Stimulated activated CD4-positive, alpha-beta T cell treated with anti-CD3 and anti-CD28 coated beads, Interleukin-1b, Interleukin-23, amount 100 ng/mL, for 4 hours (primary cell): Measurements from ENCODE around the gene PDCD7.
A peak's percentile ranks its signal among the peaks of the same experiment; 100 is the strongest.
"Not testable (repeated sequence)": the region's sequence is repeated elsewhere in the genome, so short reads cannot be mapped to it uniquely, and the experiment has no call there.

Source experiments
- DNase-seq, 2 donors: peaks; one replicate each; pipeline ENCODE4 v3.0.0-alpha.2; 2020; ENCODE audit warnings: low read depth in 2 of 2

PDCD7 gene, protein sequence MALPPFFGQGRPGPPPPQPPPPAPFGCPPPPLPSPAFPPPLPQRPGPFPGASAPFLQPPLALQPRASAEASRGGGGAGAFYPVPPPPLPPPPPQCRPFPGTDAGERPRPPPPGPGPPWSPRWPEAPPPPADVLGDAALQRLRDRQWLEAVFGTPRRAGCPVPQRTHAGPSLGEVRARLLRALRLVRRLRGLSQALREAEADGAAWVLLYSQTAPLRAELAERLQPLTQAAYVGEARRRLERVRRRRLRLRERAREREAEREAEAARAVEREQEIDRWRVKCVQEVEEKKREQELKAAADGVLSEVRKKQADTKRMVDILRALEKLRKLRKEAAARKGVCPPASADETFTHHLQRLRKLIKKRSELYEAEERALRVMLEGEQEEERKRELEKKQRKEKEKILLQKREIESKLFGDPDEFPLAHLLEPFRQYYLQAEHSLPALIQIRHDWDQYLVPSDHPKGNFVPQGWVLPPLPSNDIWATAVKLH

DNA sequence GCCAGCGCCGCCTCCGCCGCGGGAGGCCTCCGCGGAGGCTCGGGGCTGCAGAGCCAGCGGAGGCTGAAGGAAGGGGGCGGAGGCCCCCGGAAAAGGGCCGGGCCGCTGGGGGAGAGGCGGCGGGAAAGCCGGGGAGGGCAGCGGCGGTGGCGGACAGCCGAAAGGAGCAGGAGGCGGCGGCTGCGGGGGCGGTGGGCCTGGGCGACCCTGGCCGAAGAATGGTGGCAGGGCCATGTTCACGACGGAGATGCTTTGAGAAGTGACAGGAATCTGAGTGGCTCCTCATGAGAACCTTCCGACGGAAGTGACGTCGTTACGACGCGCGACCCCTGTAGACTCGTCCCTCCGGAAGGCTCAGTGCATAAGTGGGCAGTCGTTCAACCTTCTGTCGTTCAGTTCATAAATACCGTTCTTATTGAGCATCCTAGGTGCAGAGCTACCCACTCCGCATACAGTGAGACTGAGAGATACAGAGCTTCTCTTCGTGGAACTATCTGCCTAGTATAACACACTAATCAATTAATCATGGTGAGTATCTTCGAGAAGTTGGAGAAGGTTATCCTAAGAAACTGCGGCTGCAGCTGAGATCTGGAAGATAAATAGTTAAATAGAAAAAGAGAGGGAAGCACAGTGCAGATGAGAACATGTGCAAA lies at the start of gene PDCD7:
Gene PDCD7 (minus strand): TSS at position 261 of the 653 bp plus-strand sequence. CDS start 27 bp downstream, at position 234.
- DNase-seq, result peak; percentile 61 to 63

DNA sequence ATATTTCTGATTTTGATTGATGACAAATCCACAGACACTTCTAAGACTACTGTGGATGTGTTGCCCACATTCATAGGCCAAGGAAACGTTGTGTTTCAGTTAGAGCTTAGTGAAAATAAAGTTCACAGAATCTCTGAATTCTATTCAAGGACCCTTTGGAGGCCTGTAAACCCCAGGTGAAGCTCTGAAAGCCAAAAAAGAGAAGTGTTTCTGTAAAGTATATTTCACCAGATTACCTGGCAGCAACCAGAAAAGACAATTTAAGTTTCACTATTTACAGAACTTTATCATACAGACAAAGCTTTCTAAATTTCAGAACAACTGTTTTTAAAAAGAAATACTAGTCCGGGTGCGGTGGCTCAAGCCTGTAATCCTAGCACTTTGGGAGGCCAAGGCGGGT lies 48.9 kb upstream of the PDCD7 start:
- no peak for DNase-seq

DNA sequence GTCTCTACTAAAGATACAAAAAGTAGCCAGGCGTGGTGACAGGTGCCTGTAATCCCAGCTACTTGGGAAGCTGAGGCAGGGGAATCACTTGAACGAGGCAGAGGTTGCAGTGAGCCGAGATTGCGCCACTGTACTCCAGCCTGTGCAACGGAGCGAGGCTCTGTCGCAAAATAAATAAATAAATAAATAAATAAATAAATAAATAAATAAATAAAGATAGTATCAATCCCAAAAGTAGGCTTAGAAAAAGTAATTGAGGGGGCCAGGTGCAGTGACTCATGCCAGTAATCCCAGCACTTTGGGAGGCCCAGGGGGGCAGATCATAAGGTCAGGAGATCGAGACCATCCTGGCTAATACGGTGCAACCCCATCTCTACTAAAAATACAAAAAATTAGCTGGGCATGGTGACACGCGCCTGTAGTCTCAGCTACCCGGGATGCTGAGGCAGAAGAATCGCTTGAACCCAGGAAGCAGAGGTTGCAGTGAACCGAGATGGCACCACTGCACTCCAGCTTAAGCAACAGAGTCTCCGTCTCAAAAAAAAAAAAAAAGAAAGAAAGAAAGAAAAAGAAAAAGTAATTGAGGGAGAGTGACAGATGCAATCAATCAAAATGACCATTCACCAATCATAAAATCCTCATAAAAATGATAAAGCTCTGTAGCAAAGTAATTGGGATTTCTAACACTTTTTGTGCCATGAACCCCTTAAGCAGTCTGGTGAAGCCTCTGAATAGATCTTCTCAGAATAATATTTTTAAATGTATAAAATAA lies 48.2 kb upstream of the PDCD7 start:
- not testable (repeated sequence) for DNase-seq

DNA sequence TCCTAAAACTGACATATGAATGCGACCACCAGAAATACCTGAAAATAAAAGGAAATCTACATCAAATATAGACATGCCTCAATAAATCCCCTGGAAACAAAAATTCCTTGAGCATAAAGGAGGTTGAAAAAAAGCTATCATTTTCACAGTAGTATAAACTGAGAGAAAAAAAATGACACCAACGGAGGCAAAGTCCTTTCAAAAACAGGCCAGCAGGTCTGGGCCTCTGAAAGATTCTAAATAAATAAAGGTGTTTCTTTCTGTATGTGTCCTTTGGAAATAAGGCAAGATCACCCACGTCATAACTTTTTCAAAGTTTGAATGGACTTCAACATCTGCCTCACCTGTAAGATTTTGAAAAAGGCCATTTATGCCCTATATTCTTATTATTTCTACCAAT lies 46.6 kb upstream of the PDCD7 start:
- DNase-seq, result no peak

DNA sequence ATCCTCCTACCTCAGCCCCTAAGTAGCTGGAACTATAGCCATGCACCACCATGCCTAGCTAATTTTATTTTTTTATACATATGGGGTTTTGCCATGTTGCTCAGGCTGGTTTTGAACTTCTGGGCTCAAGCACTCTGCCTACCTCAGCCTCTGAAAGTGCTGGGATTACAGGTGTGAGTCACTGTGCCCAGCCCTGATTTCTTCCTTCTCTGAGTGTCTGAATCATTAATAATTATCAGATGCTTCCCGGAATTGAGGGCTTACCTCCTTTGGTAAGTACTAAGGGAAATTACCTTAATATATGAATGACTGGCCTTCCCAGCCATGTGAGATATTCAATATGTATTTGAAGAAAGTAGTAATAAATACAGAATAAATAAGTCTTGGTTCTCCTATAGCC lies 44.3 kb upstream of the PDCD7 start:
- no peak for DNase-seq

DNA sequence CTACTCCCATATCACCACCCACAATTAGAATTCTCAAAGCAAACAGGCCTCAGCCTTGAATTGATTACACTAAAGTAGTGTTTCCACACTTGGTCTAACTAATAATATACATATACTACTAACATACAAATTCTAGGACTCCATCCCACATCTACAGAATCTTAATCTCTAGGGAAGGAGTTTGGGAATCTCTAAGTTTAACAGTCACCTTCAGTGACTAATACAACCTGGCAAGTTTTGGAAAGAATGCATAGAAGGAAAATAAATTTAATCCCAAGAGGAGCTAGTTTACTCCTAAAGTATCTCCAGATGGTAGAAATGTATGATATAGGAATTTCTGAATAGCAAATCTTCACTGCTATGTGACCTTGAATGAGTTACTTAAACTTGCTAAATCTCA lies 42.4 kb upstream of the PDCD7 start:
- no peak for DNase-seq

DNA sequence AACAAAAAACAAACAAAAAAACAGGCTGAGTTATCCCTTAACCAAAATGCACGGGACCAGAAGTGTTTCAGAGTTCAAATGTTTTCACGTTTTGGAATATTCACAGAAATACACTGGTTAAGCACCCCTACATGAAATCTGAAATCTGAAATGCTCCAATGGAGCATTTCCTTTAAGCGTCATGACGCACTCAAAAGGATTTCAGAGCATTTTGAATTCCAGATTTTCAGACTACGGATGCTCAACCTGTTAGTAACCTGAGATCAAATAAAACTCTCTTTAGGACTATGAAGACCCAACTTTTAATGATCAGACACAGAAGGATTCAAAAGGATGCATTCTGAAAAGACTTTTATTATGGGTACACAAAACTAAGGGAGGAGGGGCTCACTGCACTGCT lies 41.9 kb upstream of the PDCD7 start:
- no peak for DNase-seq

DNA sequence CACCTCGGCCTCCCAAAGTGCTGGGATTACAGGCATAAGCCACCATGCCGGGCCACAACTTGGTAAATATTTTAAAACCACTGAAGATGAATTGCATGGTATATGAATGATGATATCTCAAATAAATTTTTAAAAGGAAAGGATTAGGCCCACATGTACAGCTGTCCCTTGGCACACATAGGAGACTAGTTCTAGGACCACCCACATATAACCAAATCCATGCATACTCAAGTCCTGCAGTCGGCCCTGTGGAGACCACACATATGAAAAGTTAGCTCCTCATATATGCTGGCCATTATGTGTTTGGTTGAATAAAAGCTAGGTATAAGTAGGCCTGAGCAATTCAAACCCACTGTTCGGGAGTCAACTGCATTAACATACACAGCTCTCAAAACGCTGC lies 40.9 kb upstream of the PDCD7 start:
- DNase-seq, result no peak

DNA sequence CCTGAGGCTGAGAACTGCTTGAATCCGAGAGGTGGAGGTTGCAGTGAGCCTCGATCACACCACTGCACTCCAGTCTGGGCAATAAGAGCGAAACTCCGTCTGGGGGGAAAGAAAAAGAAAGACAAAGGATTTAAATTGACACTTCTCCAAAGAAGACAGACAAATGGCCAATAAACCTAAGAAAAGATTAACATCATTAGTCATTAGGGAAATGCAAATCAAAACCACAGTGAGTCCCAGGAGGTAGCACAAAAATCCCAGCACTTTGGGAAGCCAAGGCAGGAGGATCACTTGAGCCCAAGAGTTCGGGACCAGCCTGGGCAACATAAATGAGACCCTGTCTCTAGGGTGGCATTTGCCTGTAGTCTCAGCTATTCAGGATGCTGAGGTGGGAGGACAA lies 38.9 kb upstream of the PDCD7 start:
- no peak for DNase-seq

DNA sequence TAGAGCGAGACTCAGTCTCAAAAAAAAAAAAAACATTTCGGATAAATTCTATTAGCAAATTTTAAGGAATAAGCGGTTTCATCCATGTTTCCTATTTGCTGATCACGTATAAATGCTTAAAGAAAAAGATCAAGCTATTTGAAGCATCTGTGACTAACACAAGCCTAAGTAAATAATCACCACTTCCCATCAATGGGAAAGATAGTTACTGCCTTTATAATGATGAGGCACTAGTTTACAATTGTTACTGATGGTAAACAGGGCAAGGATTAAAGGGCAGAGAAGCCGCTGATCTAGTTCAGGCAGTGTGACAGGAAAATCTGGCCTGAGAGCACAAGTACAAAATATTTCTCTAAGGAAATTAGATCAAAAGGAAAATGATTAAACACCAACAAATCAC lies 37.8 kb upstream of the PDCD7 start:
- DNase-seq, result no peak

DNA sequence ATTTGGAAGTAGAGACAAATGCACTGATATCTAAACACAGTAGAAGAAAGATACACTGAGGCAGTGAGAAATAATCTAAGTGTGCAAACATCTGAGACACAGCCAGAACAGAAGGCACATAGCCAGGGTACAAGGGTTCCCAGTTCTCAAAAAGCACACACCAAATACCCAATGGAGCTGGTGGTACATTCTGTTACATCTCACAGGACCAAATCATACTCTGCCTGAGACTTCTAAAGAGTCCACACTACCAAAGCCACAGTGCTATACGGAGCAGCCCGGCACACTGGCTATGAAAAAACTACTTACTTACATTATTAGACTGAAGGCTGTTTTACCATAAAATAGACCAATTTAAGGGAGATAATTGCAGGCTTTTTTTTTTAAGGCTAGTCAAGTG lies 32.3 kb upstream of the PDCD7 start:
- DNase-seq, result no peak

DNA sequence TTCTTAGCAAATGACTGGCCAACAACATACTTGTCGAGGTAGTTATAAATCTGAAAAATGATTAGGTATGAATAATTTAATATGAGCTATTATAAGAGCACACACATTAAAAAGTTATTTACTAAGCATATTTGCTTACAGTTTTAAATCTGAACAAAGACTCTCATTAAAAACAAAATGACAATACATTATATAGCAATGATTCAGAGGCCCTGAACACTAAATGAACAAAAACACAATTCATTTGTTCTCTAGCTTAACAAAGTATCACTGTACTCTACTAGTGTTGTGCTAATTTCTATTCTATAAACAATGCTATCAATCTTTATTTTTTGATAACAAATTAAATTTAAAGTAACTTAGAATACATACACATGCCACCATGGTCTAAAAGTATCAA lies 30.5 kb upstream of the PDCD7 start:
- no peak for DNase-seq

DNA sequence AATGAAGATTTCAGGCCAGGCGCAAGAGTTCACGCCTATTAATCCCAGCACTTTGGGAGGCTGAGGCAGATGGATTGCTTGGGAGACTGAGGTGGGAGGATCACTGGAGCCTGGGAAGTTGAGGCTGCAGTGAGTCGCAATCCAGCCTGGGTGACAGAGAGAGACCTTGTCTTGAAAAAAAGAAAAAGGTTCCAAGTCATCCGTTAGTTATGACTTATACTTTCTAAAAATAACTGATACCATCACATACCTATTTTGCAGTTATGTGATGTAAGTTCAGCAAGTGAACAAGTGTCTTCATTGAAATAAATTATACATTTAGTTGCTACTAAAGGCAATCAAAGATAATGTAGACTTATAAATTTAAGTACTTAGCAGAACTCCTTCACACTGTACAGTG lies 29.4 kb upstream of the PDCD7 start:
- no peak for DNase-seq

DNA sequence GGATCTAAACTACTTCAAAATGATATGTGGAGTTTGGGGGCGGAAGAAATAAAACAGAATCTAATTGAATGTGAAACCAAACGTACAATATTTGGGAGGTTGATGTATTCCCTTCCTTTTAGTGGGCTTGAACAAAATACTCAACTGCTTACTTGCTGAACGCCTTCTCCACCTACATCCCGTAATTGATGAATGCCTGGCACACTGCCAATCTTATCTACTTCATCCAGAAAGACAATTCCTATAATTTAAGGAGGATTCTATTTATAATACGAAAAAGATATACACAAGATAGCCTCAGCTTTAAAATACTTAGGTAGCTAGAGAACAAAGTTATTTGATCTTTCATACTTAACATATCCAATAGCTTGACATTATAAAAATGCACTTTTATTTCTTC lies 23.1 kb upstream of the PDCD7 start:
- no peak for DNase-seq

DNA sequence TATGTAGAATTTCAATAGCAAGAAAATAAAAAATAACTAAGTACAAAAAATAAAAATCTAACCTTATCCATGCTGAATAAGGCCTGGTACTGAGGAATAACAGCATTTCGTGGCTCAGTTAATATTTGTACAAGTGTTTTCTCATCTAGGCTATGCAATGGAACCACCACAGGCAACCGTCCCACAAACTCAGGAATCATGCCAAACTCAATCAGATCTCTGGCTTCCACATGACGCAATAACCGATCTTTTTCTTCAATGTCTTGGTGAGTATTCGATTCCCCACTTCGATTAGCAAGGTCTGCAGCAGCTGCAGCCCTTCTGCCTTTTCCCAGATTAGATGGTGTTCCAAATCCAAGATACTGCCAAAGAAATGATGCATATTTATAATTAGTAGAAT lies 21.1 kb upstream of the PDCD7 start:
- DNase-seq, result no peak

DNA sequence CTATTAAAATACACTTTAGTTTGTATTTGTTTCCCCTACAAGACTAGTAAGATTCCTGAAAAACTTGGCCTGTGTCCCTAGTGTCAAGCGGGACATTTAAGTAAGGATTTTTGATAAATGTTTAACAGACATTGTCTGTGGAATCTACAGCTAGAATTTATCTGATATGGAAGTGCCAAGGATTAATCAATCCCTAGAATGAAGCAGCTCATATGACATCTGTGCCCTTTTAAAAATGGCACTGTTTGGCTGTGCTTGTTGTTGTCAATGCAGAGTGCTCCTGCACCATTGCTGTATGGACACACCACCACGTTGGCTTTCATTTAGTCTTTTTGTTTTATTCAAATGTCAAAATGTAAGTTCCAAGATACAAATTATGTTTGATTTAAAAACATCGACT lies 14.3 kb upstream of the PDCD7 start:
- no peak for DNase-seq

DNA sequence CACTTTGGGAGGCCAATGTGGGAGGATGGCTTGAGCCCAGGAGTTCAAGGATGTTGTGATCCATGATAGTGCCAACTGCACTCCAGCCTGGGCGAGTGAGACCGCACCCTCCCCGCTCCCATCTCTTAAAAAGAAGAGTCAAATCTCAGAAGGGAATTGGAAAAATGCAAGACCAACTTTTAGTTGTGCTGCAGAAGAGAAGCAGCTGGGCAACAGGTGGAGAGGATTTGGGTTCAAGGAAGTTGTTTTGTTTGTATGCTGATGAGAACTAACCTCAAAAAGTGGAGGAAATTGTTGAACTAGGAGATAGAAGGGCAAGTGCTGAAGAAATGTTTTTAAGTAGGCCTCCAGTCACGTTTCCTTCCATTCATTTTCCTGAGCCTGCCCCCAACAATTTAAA lies 12.8 kb upstream of the PDCD7 start:
- no peak for DNase-seq

DNA sequence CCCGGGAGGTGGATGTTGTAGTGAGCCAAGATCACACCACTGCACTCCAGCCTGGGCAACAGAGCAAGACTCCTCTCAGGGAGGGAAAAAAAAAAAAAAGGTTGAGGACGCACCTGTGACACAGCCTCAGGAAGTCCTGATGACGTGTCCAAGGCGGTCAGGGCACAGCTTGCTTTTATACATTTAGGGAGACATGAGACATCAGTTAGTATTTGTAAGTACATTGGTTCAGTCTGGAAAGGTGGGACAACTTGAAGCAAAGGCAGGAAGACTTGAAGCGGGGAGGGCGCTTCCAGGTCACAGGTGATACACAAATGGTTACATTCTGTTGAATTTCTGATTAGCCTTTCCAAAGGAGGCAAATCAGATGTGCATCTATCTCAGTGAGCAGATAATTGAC lies 5.0 kb upstream of the PDCD7 start:
- not testable (repeated sequence) for DNase-seq

DNA sequence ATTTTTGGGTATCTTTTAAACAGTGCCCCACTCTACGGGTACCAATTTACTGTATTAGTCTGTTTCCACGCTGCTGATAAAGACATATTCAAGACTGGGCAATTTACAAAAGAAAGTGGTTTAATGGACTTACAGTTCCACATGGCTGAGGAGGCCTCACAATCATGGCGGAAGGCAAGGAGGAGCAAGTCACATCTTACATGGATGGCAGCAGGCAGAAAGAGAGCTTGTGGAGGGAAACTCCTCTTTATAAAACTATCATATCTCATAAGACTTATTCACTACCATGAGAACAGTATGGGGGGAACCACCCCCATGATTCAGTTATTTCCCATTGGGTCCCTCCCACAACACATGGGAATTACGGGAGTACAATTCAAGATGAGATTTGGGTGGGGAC lies 4.3 kb upstream of the PDCD7 start:
- DNase-seq, result not testable (repeated sequence)

DNA sequence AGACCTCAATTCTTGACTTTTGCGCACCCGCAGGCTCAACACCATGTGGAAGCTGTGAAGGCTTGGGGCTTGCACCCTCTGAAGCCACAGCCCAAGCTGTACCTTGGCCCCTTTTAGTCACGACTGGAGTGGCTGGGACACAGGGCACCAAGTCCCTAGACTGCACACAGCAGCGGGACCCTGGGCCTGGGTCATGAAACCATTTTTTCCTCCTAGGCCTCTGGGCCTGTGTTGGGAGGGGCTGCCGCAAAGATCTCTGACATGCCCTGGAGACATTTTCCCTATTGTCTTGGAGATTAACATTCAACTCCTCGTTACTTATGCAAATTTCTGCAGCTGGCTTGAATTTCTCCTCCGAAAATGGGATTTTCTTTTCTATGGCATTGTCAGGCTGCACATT lies 3.5 kb upstream of the PDCD7 start:
- DNase-seq, result not testable (repeated sequence)

DNA sequence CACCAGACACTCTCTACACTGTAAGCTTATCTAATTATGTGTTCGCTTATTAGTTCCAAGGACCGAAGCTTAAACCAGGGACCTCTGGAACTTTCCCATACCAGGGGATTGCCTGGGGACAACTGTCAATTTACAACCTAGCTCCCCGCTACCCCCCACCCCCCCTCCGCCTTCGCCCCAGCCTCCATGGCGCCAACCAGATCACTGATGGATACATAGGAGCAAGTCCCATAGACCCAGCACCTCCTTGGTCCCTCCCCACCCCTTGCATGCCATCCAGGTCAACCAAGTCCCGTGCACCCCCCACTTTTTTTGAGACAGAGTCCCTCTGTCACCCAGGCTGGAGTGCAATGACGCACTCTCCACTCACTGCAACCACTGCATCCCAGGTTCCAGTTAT lies 930 bp upstream of the PDCD7 start:
- DNase-seq, result no peak

DNA sequence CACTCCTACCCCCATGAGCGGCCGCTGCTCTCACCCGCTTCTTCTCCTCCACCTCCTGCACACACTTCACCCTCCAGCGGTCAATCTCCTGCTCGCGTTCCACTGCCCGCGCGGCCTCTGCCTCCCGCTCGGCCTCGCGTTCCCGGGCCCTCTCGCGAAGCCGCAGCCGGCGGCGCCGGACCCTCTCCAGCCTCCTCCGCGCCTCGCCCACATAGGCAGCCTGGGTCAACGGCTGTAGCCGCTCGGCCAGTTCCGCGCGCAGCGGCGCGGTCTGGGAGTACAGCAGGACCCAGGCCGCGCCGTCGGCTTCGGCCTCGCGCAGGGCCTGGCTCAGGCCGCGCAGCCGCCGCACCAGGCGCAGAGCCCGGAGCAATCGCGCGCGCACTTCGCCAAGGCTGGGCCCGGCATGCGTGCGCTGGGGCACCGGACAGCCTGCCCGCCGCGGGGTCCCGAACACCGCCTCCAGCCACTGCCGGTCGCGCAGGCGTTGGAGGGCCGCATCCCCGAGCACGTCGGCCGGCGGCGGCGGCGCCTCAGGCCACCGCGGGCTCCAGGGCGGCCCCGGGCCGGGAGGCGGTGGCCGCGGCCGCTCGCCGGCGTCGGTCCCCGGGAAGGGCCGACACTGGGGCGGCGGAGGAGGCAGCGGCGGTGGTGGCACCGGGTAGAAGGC lies 595 bp downstream of the PDCD7 start:
- no peak for DNase-seq
